NCI-H460 (cell line): ENCODE data around the gene JMJD6. TPM values are rescaled to one million over a fixed set of nuclear protein-coding genes. Genes with fewer than 3 reads are reported as not detected.

Experiments
- DNase-seq: peaks from one replicate; pipeline ENCODE4 v3.0.0-alpha.2; 2016; ENCODE audit warnings: low read depth; ENCODE audit errors: extremely low read depth
- total RNA-seq: library from RNA; depleted of rRNA; stranded (reverse); fragments of >200 nt; shearing (Covaris generic); gene quantifications from 2 replicates; pipeline ENCODE4 v1.2.3, GENCODE V29; 2014

Gene JMJD6
- total RNA-seq, 1 experiment from 2014 or later = 20.9 TPM

- no peak for DNase-seq
Observed at GRCh38 chr17:76683011-76683755, 43.2 kb downstream of the JMJD6 start.

- no peak for DNase-seq
Observed at GRCh38 chr17:76682296-76682695, 44.1 kb downstream of the JMJD6 start.

DNA sequence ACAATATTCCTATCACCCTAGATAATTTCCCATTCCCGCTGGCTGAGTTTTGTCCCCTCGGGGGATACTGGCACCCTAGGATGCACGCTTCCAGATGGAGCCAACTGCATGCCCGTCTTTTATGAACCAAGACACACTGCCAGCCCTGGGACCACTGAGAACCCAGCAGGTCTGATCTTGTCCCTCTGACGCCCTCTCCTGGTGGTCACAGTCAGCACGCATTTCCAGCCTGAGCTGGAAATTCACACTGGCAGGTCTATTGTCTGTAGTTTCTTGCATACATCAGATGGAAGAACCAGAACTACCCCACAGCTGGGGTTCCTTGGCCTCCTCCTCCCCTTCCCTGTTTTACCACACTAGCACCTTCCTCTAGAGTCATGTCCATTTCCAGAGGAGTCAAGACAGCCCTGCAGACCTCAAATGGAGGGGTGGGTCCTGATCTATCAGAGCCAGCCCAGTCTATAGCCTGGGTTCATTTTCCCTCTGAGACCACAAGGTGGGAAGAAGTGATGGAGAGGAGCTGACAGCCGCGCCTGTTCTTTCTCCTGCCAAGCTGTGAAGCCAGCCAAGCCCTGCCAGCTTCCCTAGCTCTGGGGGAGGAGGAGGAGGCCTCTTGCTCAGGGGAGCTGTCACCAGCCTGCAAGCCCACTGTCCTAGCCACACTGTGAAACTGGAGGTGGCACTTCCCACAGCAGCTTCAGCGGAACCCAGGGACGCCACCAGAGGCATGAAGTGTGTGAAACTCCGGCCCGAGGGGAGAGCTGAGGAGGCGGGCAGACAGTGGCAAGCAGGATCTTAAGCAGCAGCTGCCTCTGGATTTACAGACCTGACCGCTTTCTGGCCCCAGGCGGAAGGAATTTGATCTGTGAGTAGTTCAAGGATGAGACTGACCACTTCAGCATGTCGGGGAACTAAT is 44.9 kb downstream of the JMJD6 start:
- DNase-seq = peak; percentile 63

DNA sequence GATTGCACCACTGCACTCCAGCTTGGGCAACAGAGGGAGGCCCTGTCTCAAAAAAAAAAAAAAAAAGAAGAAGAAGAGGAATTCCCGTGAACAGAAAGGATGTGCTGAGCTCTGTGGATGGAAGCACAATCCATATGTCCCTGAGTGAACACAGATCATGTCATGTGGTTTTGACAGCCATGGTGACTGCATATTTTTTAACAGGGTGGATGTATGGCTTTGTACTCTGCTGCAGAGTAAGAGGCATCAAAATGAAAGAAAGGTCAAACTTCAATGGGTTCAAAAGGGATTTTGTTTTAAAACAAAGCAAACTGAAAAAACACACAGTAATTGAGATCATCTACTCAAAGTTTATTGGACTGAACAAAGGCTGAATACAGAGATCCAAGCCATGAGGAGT is 47.2 kb downstream of the JMJD6 start:
- no peak for DNase-seq

DNA sequence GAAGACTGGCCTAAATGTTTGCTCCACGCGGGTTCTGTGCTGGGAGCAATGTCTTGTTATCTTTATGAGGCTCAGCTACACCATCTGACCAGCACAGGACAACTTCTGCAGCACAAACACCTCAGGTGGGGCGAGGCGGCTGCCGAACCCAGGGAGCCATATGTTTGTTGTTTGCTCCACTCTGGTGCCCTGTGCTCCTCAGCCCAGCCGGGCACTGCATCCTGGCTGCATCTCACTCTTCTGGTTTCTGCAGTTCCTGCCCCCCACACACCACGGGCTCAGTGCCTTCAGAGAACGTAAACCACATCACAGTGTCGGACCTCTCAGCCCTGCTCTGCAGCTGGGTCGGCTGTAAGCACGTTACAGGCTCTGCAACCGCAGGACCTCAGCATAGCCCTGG is 48.1 kb downstream of the JMJD6 start:
- no peak for DNase-seq

GRCh38 chr17:76677406-76677805 is 49.0 kb downstream of the JMJD6 start:
- no peak for DNase-seq

- no peak for DNase-seq
Observed at GRCh38 chr17:76676629-76677028, 49.8 kb downstream of the JMJD6 start.

GRCh38 chr17:76675648-76676047 is 50.8 kb downstream of the JMJD6 start:
- DNase-seq = no peak

- no peak for DNase-seq
Observed at GRCh38 chr17:76674600-76674999, 51.8 kb downstream of the JMJD6 start.

- DNase-seq = no peak
Observed at GRCh38 chr17:76673729-76674128, 52.7 kb downstream of the JMJD6 start.

- no peak for DNase-seq
Observed at GRCh38 chr17:76672892-76673291, 53.5 kb downstream of the JMJD6 start.

GRCh38 chr17:76672270-76672851 is 54.0 kb downstream of the JMJD6 start:
- no peak for DNase-seq

- DNase-seq = no peak
Observed at GRCh38 chr17:76671912-76672262, 54.5 kb downstream of the JMJD6 start.

DNA sequence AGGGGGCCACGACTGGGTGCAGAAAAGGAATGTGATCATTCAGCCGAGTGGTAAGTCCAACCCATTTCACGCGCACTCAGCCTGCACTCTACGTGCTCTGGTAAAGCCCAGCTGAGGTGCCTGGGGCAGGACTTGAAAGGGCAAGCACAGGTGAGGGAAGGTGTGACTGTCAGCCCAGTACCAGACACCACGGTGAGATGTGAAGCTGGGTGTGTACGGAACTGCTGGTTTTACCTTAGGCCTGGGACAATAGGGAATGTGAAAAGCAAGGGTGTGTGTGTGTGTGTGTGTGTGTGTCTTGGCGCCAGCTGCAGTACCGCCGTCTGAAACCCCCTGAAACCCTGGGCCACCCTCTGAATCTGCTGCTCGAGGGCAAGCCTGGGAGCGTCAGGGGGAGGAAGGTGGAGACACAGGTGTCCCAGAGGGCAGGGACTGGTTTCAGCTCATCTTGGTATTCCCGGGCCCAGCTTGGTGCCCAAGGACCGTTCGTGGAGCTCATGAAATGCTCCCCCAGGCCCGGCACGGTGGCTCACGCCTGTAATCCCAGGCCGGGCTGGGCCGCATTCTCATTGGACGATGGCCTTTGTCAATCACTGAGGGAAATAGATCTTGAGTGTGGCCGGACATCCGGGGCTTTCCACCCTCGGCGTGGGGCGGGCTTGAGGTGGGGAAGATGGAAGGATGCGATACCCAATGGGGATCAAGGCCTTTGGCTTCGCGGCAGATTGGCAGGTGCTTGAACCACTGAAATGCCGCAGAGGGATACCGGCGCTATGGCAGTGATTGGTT is 55.1 kb downstream of the JMJD6 start:
- peak; percentile 100 for DNase-seq

GRCh38 chr17:76670718-76671122 is 55.7 kb downstream of the JMJD6 start:
- no peak for DNase-seq

- no peak for DNase-seq
Observed at GRCh38 chr17:76670020-76670717, 56.2 kb downstream of the JMJD6 start.
